ENCODE data around the gene COMMD1. TPM values are rescaled to one million over a fixed set of nuclear protein-coding genes. Genes with fewer than 3 reads are reported as not detected.

COMMD1 gene
- total RNA-seq, 2 experiments from 2014 or later, result 11.5 to 13.2 TPM

DNA sequence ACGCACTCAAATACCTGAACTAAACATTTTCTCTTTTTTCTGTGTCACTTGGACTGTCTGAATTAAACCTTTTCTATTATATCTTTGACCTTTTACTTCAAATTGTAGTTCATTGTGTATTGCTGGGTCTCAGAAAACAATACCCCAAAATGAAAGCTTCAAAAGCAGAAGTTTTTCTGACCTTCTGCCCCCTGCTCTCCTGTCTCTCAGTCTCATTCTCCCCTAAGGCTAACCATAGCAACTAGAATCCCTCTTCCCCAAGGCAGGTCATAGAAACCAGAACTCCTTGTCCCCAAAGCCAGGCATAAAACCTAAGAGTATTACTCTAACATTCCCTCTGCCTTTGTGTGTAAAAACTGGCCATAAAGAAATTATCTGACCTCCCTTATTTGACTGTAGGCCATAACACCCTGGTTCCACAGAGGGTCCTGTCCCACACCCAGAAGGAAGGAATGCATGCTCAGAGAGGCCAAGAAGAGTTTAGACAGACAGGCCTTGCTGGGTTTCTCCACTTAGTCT lies 197.0 kb downstream of the COMMD1 start:
- Histone ChIP-seq H3K36me3 (ENCODE audit: insufficient read depth, low read length) (no peaks in the 10 kb centered on the region), H3K9me3 (ENCODE audit: control insufficient read depth in 1 of 2, insufficient read depth in 1 of 2, low read length in 2 of 2) (no peaks in the 10 kb centered on the region), H3K27ac (ENCODE audit: low read depth in 1 of 2, low read length in 2 of 2) (no peak overlapping the region), H3K27me3 (ENCODE audit: control insufficient read depth in 1 of 2, insufficient read depth in 2 of 2, low read length in 2 of 2) (no peaks in the 10 kb centered on the region), H3K4me1 (ENCODE audit: insufficient read depth, low read length) (no peaks in the 10 kb centered on the region), H3K4me3 (ENCODE audit: low read length) (no peak overlapping the region)
- no peaks in the 10 kb centered on the region for H3K4me1 Mint-ChIP-seq (ENCODE audit: low read depth)
- POLR2A ChIA-PET, result no interaction called here
- H3K36me3 Mint-ChIP-seq (ENCODE audit: low read depth), result no peaks in the 10 kb centered on the region
- no peaks in the 10 kb centered on the region for H3K27me3 Mint-ChIP-seq
- intact Hi-C loops (cut with DNase I, micrococcal nuclease), result no loop called here
- TF ChIP-seq, protein P1, sequence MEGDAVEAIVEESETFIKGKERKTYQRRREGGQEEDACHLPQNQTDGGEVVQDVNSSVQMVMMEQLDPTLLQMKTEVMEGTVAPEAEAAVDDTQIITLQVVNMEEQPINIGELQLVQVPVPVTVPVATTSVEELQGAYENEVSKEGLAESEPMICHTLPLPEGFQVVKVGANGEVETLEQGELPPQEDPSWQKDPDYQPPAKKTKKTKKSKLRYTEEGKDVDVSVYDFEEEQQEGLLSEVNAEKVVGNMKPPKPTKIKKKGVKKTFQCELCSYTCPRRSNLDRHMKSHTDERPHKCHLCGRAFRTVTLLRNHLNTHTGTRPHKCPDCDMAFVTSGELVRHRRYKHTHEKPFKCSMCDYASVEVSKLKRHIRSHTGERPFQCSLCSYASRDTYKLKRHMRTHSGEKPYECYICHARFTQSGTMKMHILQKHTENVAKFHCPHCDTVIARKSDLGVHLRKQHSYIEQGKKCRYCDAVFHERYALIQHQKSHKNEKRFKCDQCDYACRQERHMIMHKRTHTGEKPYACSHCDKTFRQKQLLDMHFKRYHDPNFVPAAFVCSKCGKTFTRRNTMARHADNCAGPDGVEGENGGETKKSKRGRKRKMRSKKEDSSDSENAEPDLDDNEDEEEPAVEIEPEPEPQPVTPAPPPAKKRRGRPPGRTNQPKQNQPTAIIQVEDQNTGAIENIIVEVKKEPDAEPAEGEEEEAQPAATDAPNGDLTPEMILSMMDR (IDR thresholded peaks at IDR 0.05), result no peak
- no peak for ATAC-seq (ENCODE audit: poor library complexity)
- CTCF ChIA-PET, result no interaction called here
- no peaks in the 10 kb centered on the region for H3K9me3 Mint-ChIP-seq
- no peak overlapping the region for H3K27ac Mint-ChIP-seq
- H3K4me3 Mint-ChIP-seq, result no peak overlapping the region
- no peak for DNase-seq

DNA sequence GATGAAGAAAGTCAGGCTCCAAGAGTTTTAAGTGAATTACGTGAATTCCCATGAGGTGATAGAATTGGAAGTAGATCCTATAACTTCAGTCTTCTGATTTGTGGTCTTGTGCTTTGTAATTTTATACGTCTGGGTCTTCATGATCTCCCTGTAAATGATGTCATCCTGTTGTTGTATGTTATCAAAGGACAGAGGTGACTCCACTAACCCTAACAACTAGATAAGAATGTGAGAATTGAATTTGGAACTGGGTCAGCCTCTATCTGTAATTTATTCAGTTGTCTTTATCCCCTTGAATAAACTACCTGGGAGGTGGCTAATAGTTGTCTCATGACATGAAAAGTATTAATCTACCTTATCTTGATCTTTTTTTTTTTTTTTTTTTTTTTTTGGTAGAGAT lies 204.1 kb downstream of the COMMD1 start:
- Mint-ChIP-seq H3K36me3 (ENCODE audit: low read depth) (peaks cover 3% of the 10 kb centered on the region), H3K27ac (no peak overlapping the region), H3K27me3 (no peaks in the 10 kb centered on the region), H3K9me3 (no peaks in the 10 kb centered on the region), H3K4me1 (ENCODE audit: low read depth) (no peaks in the 10 kb centered on the region), H3K4me3 (no peak overlapping the region)
- TF ChIP-seq, protein P1 (IDR thresholded peaks at IDR 0.05), result no peak
- DNase-seq (no peak), ATAC-seq (ENCODE audit: poor library complexity) (no peak)
- no peak overlapping the region for H3K4me3 ChIP-seq (ENCODE audit: low read length)
- POLR2A ChIA-PET, result no interaction called here
- H3K36me3 ChIP-seq (ENCODE audit: insufficient read depth, low read length), result no peaks in the 10 kb centered on the region
- no peaks in the 10 kb centered on the region for H3K9me3 ChIP-seq (ENCODE audit: control insufficient read depth in 1 of 2, insufficient read depth in 1 of 2, low read length in 2 of 2)
- H3K27ac ChIP-seq (ENCODE audit: low read depth in 1 of 2, low read length in 2 of 2), result no peak overlapping the region
- CTCF ChIA-PET, result no interaction called here
- intact Hi-C loops (cut with DNase I, micrococcal nuclease), result no loop called here
- H3K27me3 ChIP-seq (ENCODE audit: control insufficient read depth in 1 of 2, insufficient read depth in 2 of 2, low read length in 2 of 2), result no peaks in the 10 kb centered on the region
- no peaks in the 10 kb centered on the region for H3K4me1 ChIP-seq (ENCODE audit: insufficient read depth, low read length)

DNA sequence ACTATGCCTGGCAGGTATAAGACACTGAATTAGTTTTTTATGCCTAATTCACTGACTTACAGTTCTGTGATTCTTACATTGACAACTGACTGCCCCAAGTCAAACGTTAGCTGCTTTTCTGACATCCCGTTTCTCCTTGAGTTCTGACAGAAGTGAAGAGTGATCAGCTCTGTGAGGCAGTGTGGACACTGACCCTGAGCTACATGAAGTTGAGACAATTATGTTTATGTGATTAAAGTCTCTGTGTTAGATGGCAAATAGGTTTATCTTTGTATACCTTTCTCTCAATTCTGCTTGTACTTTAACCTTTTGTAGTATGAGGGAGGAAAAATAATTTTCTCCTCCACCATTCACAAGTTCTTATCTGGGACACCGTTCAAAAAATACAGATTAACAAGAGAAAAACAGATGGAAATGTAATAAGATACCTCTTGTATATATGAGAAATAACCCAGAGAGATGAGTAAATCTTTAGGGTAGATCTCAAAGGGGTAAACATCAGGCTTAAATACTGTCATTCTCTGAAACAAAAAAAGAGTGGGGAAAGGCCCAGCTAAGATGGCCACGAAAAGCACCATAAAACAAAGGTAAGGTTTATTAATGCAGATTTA lies 205.0 kb downstream of the COMMD1 start:
- H3K36me3 Mint-ChIP-seq (ENCODE audit: low read depth), result peaks cover 3% of the 10 kb centered on the region
- TF ChIP-seq, protein P1 (IDR thresholded peaks at IDR 0.05), result no peak
- H3K27ac Mint-ChIP-seq, result no peak overlapping the region
- no peak for DNase-seq
- CTCF ChIA-PET, result no interaction called here
- no peaks in the 10 kb centered on the region for H3K4me1 ChIP-seq (ENCODE audit: insufficient read depth, low read length)
- no peaks in the 10 kb centered on the region for H3K27me3 Mint-ChIP-seq
- ATAC-seq (ENCODE audit: poor library complexity), result no peak
- H3K36me3 ChIP-seq (ENCODE audit: insufficient read depth, low read length), result no peaks in the 10 kb centered on the region
- no peak overlapping the region for H3K4me3 Mint-ChIP-seq
- H3K4me1 Mint-ChIP-seq (ENCODE audit: low read depth), result no peaks in the 10 kb centered on the region
- H3K27me3 ChIP-seq (ENCODE audit: control insufficient read depth in 1 of 2, insufficient read depth in 2 of 2, low read length in 2 of 2), result no peaks in the 10 kb centered on the region
- intact Hi-C loops (cut with DNase I, micrococcal nuclease), result no loop called here
- H3K27ac ChIP-seq (ENCODE audit: low read depth in 1 of 2, low read length in 2 of 2), result no peak overlapping the region
- no peaks in the 10 kb centered on the region for H3K9me3 Mint-ChIP-seq
- H3K9me3 ChIP-seq (ENCODE audit: control insufficient read depth in 1 of 2, insufficient read depth in 1 of 2, low read length in 2 of 2), result no peaks in the 10 kb centered on the region
- POLR2A ChIA-PET, result no interaction called here
- no peak overlapping the region for H3K4me3 ChIP-seq (ENCODE audit: low read length)
